Measurements from ENCODE around the gene GOT2. TPM values are rescaled to one million over a fixed set of nuclear protein-coding genes. Genes with fewer than 3 reads are reported as not detected.
"Not testable (repeated sequence)": the region's sequence is repeated elsewhere in the genome, so short reads cannot be mapped to it uniquely, and the experiment has no call there.

GOT2 gene
- polyA plus RNA-seq, 12 donors: 37.3 to 63.4 (median 55.6) TPM; not detected in 1

- DNase-seq: no peak
Observed at GRCh38 chr16:58727796-58728568, 6.1 kb downstream of the GOT2 start.

- no peak for DNase-seq
Observed at GRCh38 chr16:58727028-58727781, 6.9 kb downstream of the GOT2 start.

- DNase-seq: no peak
Observed at GRCh38 chr16:58723109-58723508, 11.0 kb downstream of the GOT2 start.

- DNase-seq: no peak
Observed at GRCh38 chr16:58717994-58718393, 16.1 kb downstream of the GOT2 start.

- no peak for DNase-seq
Observed at GRCh38 chr16:58716468-58716867, 17.6 kb downstream of the GOT2 start.

GRCh38 chr16:58713742-58714141, 20.4 kb downstream of the GOT2 start:
- DNase-seq: no peak

GRCh38 chr16:58709333-58709732, 24.8 kb downstream of the GOT2 start:
- DNase-seq: no peak

- no peak for DNase-seq
Observed at GRCh38 chr16:58699151-58699550, 35.0 kb downstream of the GOT2 start.

- no peak for DNase-seq
Observed at GRCh38 chr16:58695368-58695767, 38.7 kb downstream of the GOT2 start.

- no peak for DNase-seq
Observed at GRCh38 chr16:58692450-58692849, 41.7 kb downstream of the GOT2 start.

GRCh38 chr16:58686985-58687706, 47.0 kb downstream of the GOT2 start:
- DNase-seq: not testable (repeated sequence)

- no peak for DNase-seq
Observed at GRCh38 chr16:58685084-58685449, 49.0 kb downstream of the GOT2 start.

- DNase-seq: peak; percentile 86
Observed at GRCh38 chr16:58684354-58685083, 49.6 kb downstream of the GOT2 start, which contains the start of gene SLC38A7. Gene SLC38A7 (minus strand): TSS chr16:58684770. CDS start chr16:58680126, 4,644 bp downstream.

- no peak for DNase-seq
Observed at GRCh38 chr16:58684001-58684353, 50.1 kb downstream of the GOT2 start.

- DNase-seq: no peak
Observed at GRCh38 chr16:58679763-58680162, 54.4 kb downstream of the GOT2 start.

GRCh38 chr16:58678716-58679115, 55.4 kb downstream of the GOT2 start:
- no peak for DNase-seq

- no peak for DNase-seq
Observed at GRCh38 chr16:58678269-58678668, 55.8 kb downstream of the GOT2 start.

- no peak for DNase-seq
Observed at GRCh38 chr16:58670946-58671583, 63.1 kb downstream of the GOT2 start.

GRCh38 chr16:58670177-58670576, 63.9 kb downstream of the GOT2 start:
- DNase-seq: no peak

GRCh38 chr16:58665200-58665599, 68.9 kb downstream of the GOT2 start:
- DNase-seq: no peak

- peak; percentile 70 for DNase-seq
Observed at GRCh38 chr16:58661199-58661830, 72.8 kb downstream of the GOT2 start.

Data from muscle of arm (tissue), 12 donors.